Activated CD4-positive, alpha-beta T cell treated with anti-CD3 and anti-CD28 coated beads for 36 hours (primary cell): ENCODE measurements around the gene PPP1R8. TPM values are rescaled to one million over a fixed set of nuclear protein-coding genes. Genes with fewer than 3 reads are reported as not detected.
"Not testable (repeated sequence)": the region's sequence is repeated elsewhere in the genome, so short reads cannot be mapped to it uniquely, and the experiment has no call there.

Source experiments
- ATAC-seq: fragments of 200-7000 bp; cut with Tn5 transposase; one replicate; pipeline ENCODE4 v1.10.0; 2021; ENCODE audit warnings: mild to moderate bottlenecking, moderate library complexity
- CTCF ChIA-PET: fragments of 350-600 bp; sonication (Branson Sonifier 250); formaldehyde crosslinking; loops from one replicate; lab custom pipeline; 2021; ENCODE audit warnings: antibody characterized with exemption; lab: Charles Lee
- POLR2A ChIA-PET: fragments of 350-600 bp; sonication (Branson Sonifier 250); formaldehyde crosslinking; loops from one replicate; lab custom pipeline; 2021; ENCODE audit warnings: antibody characterized with exemption, inconsistent platforms; lab: Charles Lee
- DNase-seq: peaks from one replicate; pipeline ENCODE4 v3.0.0-alpha.2; 2020
- H3K27ac Mint-ChIP-seq: one replicate; pipeline ENCODE4 v1.8.0; 2021; ENCODE audit warnings: mixed read lengths
- H3K27me3 Mint-ChIP-seq: one replicate; pipeline ENCODE4 v1.8.0; 2021; ENCODE audit warnings: mixed read lengths
- H3K36me3 Mint-ChIP-seq: one replicate; pipeline ENCODE4 v1.8.0; 2021; ENCODE audit warnings: low read depth, mixed read lengths
- H3K4me1 Mint-ChIP-seq: one replicate; pipeline ENCODE4 v1.8.0; 2021; ENCODE audit warnings: mixed read lengths
- H3K4me3 Mint-ChIP-seq: one replicate; pipeline ENCODE4 v1.8.0; 2021; ENCODE audit warnings: mild to moderate bottlenecking, moderate library complexity, mixed read lengths
- H3K9me3 Mint-ChIP-seq: one replicate; pipeline ENCODE4 v1.8.0; 2021; ENCODE audit warnings: low read depth, mixed read lengths
- intact Hi-C, 2 experiments: fragments of 100-400 bp; cut with DNase I in 1 of 2; cut with micrococcal nuclease in 1 of 2; formaldehyde crosslinking; loops; one replicate each; pipeline versions ENCODE4 v1.14.2 to v1.15.1; 2022 to 2024; cut with DNase I, micrococcal nuclease
- total RNA-seq, 2 experiments: library from RNA; stranded (reverse); gene quantifications; one replicate each; pipeline ENCODE4 v1.2.3, GENCODE V29; 2021

PPP1R8 gene
- total RNA-seq = 10 to 100 TPM; 49.6 to 65.9 TPM

DNA sequence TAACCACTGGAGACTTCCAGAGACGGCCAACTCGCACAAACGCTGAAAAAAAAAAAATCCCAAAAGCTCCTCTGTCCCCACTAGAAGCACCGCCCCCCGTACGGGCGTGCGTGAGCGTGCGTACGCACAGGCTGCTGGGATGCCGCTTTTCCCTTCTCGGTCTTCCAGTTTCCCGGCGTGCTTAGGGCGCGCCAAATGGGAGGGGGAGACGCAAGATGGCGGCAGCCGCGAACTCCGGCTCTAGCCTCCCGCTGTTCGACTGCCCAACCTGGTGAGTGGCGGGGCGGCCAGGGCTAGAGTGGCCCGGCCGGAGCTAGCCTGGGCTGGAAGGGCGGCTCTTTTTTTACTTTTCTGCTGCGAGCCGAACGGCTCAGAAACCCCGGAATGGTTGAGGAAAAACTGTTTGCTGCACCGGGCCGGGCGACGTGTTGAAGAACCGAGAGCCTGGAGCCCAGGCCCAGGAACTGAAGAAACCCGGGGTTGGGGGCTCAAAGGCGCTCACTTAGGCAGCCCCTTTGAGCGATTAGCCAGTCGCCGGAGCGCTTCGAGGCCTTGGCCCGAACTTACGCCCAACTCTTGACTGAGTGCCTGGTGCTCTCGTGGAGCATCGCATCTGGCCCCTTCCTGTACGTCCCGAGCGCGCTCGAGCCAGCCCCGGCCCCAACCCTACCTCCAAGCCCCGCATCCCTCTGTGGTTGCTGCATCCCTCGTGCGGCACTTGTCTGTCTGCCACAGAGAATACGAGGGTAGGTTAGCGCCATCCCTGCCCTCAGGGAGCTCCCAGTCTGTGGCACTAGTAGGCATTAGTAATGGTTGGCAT lies at the start of gene PPP1R8:
PPP1R8 (plus strand) TSS at position 162 of the 820 bp plus-strand sequence; CDS start at position 216, 54 bp downstream.
- no peaks in the 10 kb centered on the region for H3K9me3 Mint-ChIP-seq
- H3K4me3 Mint-ChIP-seq = peak within 1 kb of the TSS; percentile 94
- ATAC-seq = peak; percentile 99
- peaks cover 29% of the 10 kb centered on the region for H3K36me3 Mint-ChIP-seq
- peaks cover 40% of the 10 kb centered on the region for H3K4me1 Mint-ChIP-seq
- H3K27ac Mint-ChIP-seq = peak within 1 kb of the TSS; percentile 94
- no peaks in the 10 kb centered on the region for H3K27me3 Mint-ChIP-seq
- intact Hi-C loops = loop anchor here (1.0 to 5.0 kb wide), 12 partner anchors 41 to 906 kb away; partner anchors contain the start of genes STX12 (in 2 of the 2), AHDC1 (in 1 of the 2), FAM76A (in 1 of the 2) and IFI6 (in 1 of the 2)
- CTCF ChIA-PET = interaction anchor here (1.2 to 1.9 kb wide), 2 partner anchors 159 to 161 kb away, joined by 3 to 10 read pairs; partner anchors contain the start of gene IFI6
- DNase-seq = peak; percentile 94
- POLR2A ChIA-PET = interaction anchor here (0.6 to 1.7 kb wide), 5 partner anchors 58 to 540 kb away, joined by 3 to 16 read pairs (median 5); partner anchors contain the start of genes IFI6 and STX12

DNA sequence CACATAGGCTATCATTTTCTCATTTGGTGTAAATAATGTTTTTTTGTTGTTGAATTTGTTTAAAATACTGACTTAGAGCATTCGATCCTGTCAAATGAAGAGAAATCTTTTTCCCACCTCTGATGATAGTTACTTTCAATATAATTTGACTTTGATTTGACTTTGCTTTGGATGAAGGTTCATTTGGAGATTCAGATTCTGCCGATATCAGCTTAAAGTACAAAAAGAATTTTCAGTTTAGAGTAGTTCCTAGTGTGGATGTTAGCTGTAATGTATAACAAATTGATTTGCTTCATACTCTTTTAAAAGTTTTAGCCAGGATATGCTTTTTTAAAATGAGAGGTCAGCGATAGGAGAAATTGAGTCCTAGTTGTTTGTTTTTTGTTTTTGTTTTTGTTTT lies 47.6 kb upstream of the PPP1R8 start:
- no peaks in the 10 kb centered on the region for H3K9me3 Mint-ChIP-seq
- no peak overlapping the region for H3K27ac Mint-ChIP-seq
- H3K36me3 Mint-ChIP-seq = peaks cover 4% of the 10 kb centered on the region
- no peaks in the 10 kb centered on the region for H3K27me3 Mint-ChIP-seq
- no peak overlapping the region for H3K4me3 Mint-ChIP-seq
- no peak for DNase-seq
- peaks cover 9% of the 10 kb centered on the region for H3K4me1 Mint-ChIP-seq
- ChIA-PET POLR2A (no interaction called here), CTCF (no interaction called here)
- intact Hi-C loops = no loop called here
- ATAC-seq = no peak

DNA sequence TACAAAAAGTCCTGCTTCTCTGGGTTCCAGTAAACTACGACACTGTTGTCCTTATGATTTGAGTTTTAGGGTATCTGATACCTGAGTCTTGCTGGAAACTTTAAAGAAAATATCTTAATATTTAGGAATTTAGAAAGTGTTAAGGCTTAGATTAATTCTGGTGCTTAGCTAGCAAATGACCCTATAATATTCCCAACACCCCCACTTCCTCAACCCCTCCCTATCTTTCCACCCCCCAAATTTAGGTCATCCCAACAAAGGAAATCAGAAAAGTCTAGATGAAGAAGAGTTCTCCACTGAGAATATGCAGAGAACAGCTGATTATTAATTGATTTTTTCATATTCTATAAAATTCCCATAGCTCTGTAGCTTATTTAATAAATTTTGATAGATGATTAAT lies 45.9 kb upstream of the PPP1R8 start:
- no peak overlapping the region for H3K4me3 Mint-ChIP-seq
- no peak overlapping the region for H3K27ac Mint-ChIP-seq
- intact Hi-C loops = no loop called here
- ChIA-PET CTCF (interaction anchor here (1.3 to 1.8 kb wide), 2 partner anchors 11 to 72 kb away, joined by 3 to 11 read pairs; partner anchors contain the start of gene STX12), POLR2A (no interaction called here)
- H3K27me3 Mint-ChIP-seq = no peaks in the 10 kb centered on the region
- peaks cover 10% of the 10 kb centered on the region for H3K36me3 Mint-ChIP-seq
- DNase-seq = no peak
- H3K4me1 Mint-ChIP-seq = peaks cover 9% of the 10 kb centered on the region
- no peak for ATAC-seq
- H3K9me3 Mint-ChIP-seq = no peaks in the 10 kb centered on the region

DNA sequence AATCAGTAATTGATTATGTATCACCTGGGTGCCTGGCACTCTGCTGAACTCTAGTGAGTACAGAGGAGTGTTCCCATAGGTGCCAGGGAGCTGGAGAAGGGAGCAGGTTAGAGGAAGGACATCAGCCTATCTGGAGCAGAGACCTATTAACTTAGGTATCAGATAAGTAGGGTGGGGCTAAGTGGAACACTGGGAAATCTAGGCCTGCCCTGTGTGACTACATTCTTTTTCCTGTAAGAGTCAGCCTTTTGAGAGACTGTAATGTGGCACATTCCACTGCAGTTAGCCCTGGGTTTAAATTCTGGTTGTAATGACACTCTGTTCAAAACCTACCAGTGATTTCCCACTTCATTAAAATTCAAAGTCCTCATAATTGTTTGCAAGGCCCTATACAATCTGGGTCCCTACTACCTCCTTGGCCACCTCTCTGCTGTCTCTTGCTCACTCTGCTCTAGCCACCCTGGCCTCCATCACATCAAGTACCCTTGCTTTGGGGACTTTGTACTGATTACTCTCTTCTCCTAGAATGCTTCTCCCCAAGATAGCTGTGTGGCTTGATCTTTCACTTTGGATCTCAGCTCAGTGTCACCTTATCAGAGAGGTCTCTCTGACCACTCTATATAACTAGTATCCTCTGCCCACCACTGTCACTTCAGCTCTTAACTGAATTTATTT lies 44.7 kb upstream of the PPP1R8 start:
- peaks cover 9% of the 10 kb centered on the region for H3K4me1 Mint-ChIP-seq
- no peak overlapping the region for H3K4me3 Mint-ChIP-seq
- ChIA-PET CTCF (interaction anchor here (1.3 to 1.8 kb wide), 2 partner anchors 12 to 71 kb away, joined by 3 to 11 read pairs; partner anchors contain the start of gene STX12), POLR2A (no interaction called here)
- no peaks in the 10 kb centered on the region for H3K9me3 Mint-ChIP-seq
- DNase-seq (no peak), ATAC-seq (no peak)
- no peaks in the 10 kb centered on the region for H3K27me3 Mint-ChIP-seq
- peak overlapping the region; percentile 22 for H3K27ac Mint-ChIP-seq
- intact Hi-C loops = no loop called here
- H3K36me3 Mint-ChIP-seq = peaks cover 20% of the 10 kb centered on the region

DNA sequence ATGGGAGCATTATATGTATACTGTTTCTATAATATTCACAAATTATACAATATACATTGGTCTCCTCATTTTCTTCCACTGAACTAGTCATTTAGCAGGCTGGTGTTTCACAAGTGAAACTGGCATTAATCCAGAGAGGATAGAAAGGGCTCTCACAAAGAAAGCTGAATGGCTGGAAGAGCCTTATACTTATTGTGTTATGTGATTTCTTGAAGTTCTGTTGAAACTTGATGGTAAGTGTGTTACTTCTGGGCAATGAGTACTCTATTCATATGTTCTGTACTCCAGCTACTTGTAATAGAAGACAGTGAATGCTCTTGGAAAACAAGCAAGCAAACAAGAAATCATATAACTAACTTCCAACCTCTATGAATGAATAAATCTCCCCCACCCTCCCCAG lies 42.7 kb upstream of the PPP1R8 start:
- H3K27ac Mint-ChIP-seq = no peak overlapping the region
- H3K27me3 Mint-ChIP-seq = no peaks in the 10 kb centered on the region
- H3K4me3 Mint-ChIP-seq = no peak overlapping the region
- H3K36me3 Mint-ChIP-seq = peaks cover 19% of the 10 kb centered on the region
- H3K4me1 Mint-ChIP-seq = peaks cover 9% of the 10 kb centered on the region
- DNase-seq = no peak
- no peaks in the 10 kb centered on the region for H3K9me3 Mint-ChIP-seq
- no peak for ATAC-seq
- POLR2A ChIA-PET = no interaction called here
- CTCF ChIA-PET = interaction anchor here (0.6 to 0.7 kb wide), 2 partner anchors 28 to 30 kb away, joined by 3 to 4 read pairs; no protein-coding TSS in a partner anchor
- intact Hi-C loops = no loop called here

DNA sequence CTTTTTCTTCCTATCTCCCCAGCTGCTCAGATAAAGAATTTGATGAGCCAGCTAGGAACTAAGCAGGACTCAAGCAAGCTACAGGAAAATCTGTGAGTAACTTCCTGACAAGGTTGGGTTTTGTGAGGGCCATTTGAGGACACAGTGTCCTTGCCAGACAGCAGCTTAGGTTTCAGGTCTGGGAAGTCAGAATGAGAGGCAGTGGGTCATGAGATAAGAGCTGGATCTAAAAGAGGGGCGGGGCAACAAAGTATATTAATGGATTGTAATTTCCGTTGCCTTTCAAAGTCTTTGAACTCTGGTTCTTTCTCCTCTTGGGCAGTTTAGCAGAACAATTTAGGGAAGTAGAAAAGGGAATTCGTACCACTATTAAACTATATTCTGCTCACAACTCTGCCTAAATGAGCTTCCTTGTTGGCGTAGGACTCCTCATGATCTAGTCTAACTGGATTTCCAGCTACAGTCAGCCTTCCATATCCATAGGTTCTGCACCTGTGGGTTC lies 41.0 kb upstream of the PPP1R8 start:
- Mint-ChIP-seq H3K9me3 (no peaks in the 10 kb centered on the region), H3K27ac (no peak overlapping the region), H3K36me3 (peaks cover 31% of the 10 kb centered on the region), H3K27me3 (no peaks in the 10 kb centered on the region), H3K4me1 (peaks cover 7% of the 10 kb centered on the region), H3K4me3 (no peak overlapping the region)
- ChIA-PET CTCF (interaction anchor here (1.2 kb wide), 1 partner anchor 22 kb away, joined by 4 read pairs; no protein-coding TSS in a partner anchor), POLR2A (no interaction called here)
- intact Hi-C loops = no loop called here
- DNase-seq (no peak), ATAC-seq (no peak)

DNA sequence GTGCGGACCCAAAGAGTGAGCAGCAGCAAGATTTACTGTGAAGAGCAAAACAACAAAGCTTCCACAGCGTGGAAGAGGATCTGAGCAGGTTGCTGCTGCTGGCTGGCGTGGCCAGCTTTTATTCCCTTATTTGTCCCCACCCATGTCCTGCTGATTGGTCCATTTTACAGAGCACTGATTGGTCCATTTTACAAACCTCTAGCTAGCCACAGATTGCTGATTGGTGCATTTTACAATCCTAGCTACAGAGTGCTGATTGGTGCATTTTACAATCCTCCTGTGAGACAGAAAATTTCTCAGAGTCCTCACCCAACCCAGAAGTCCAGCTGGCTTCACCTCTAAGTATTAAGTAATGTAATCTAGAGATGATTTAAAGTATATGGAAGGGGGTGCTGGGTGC lies 40.3 kb upstream of the PPP1R8 start:
- ATAC-seq, H3K4me3 Mint-ChIP-seq, H3K27ac Mint-ChIP-seq, intact Hi-C loops, H3K4me1 Mint-ChIP-seq, H3K27me3 Mint-ChIP-seq, H3K9me3 Mint-ChIP-seq, DNase-seq: not testable (repeated sequence)
- peaks cover 35% of the 10 kb centered on the region for H3K36me3 Mint-ChIP-seq
- POLR2A ChIA-PET = interaction anchor here (0.7 kb wide), 1 partner anchor 254 kb away, joined by 3 read pairs; no protein-coding TSS in a partner anchor
- CTCF ChIA-PET = interaction anchor here (1.2 kb wide), 1 partner anchor 23 kb away, joined by 4 read pairs; no protein-coding TSS in a partner anchor

DNA sequence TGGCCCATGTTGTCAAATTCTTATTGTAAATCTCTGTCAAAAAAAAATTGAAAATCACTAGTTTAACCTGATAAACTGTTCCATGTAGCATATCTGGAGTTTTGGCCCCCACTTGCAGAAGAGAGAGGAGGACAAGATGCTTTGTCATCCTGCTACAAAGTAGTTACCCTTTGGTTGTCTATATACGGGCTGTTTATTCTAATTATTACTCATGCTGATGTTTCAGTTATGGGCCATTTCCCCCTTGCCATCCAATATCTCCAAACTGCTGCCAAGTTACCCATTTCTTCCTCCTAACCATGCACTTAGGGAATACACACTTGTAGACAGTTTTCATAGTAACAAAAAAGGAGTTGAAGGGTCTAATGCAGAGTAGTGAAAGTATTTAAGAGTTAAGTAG lies 35.0 kb upstream of the PPP1R8 start:
- peaks cover 46% of the 10 kb centered on the region for H3K36me3 Mint-ChIP-seq
- POLR2A ChIA-PET = no interaction called here

DNA sequence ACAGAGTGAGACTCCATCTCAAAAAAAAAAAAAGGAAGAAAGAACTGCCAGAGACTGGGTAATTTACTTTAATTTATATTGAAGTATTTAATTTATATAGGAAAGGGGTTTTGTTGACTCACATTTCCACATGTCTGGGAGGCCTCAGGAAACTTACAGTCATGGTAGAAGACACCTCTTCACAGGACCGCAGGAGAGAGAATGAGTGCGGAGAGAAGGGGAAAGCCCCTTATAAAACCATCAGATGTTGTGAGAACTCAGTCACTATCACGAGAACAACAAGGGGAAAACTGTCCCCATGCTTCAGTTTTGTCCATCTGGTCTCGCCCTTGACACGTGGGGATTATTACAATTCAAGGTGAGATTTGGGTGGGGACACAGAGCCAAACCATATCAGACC lies 25.8 kb upstream of the PPP1R8 start:
- Mint-ChIP-seq H3K27me3 (no peaks in the 10 kb centered on the region), H3K36me3 (peaks cover 34% of the 10 kb centered on the region), H3K9me3 (no peaks in the 10 kb centered on the region), H3K4me1 (peaks cover 2% of the 10 kb centered on the region), H3K4me3 (no peak overlapping the region), H3K27ac (no peak overlapping the region)
- POLR2A ChIA-PET = no interaction called here
- peak; percentile 29 for DNase-seq
- intact Hi-C loops = no loop called here
- CTCF ChIA-PET = interaction anchor here (1.2 kb wide), 1 partner anchor 195 kb away, joined by 3 read pairs; no protein-coding TSS in a partner anchor
- peak; percentile 73 for ATAC-seq

More for the DNA sequence above, 35.0 kb upstream of the PPP1R8 start:
- H3K4me3 Mint-ChIP-seq = no peak overlapping the region
- no peaks in the 10 kb centered on the region for H3K9me3 Mint-ChIP-seq
- CTCF ChIA-PET = no interaction called here
- no peaks in the 10 kb centered on the region for H3K4me1 Mint-ChIP-seq
- intact Hi-C loops = no loop called here
- no peak overlapping the region for H3K27ac Mint-ChIP-seq
- no peak for DNase-seq
- no peak for ATAC-seq
- no peaks in the 10 kb centered on the region for H3K27me3 Mint-ChIP-seq

DNA sequence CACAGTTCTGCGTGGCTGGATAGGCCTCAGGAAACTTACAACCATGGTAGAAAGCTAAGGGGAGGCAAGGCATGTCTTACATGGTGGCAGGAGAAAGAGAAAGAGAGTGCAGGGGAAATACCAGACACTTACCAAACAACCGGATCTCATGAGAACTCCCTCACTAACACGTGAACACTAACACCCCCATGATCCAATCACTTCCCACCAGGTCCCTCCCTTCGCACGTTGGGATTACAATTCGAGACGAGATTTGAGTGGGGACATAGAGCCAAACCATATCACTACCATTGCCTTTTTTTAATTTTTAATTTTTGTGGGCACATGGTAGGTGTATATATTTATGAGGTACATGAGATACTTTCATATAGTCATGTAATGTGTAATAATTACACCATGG lies 23.8 kb upstream of the PPP1R8 start:
- Mint-ChIP-seq H3K27ac (no peak overlapping the region), H3K4me1 (peaks cover 2% of the 10 kb centered on the region), H3K4me3 (no peak overlapping the region), H3K27me3 (no peaks in the 10 kb centered on the region), H3K36me3 (peaks cover 27% of the 10 kb centered on the region), H3K9me3 (no peaks in the 10 kb centered on the region)
- no peak for ATAC-seq
- no peak for DNase-seq
- POLR2A ChIA-PET = no interaction called here
- intact Hi-C loops = no loop called here
- CTCF ChIA-PET = no interaction called here

DNA sequence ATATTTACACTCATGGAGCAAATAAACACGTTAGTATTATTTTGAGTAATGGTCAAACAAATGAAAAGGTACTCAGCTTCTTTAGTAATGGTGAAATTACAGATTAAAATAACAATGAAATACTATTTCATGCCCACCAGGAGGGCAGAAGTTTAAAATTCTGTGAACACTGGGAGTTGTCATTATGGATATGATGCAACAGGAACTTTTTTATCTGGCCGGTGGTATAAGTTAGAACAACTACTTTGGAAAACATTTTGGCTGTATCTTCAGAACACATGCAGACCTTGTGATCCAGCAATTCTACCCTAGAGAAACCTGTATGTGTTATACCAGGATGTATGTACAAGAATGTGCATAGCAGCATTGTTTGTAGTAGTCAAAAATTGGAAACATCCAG lies 23.2 kb upstream of the PPP1R8 start:
- DNase-seq (no peak), ATAC-seq (no peak)
- CTCF ChIA-PET = no interaction called here
- Mint-ChIP-seq H3K9me3 (no peaks in the 10 kb centered on the region), H3K4me1 (peaks cover 4% of the 10 kb centered on the region), H3K4me3 (no peak overlapping the region), H3K27me3 (no peaks in the 10 kb centered on the region), H3K36me3 (peaks cover 27% of the 10 kb centered on the region), H3K27ac (no peak overlapping the region)
- POLR2A ChIA-PET = no interaction called here
- intact Hi-C loops = no loop called here
